A549 (cell line): ENCODE measurements around the gene NRDE2. TPM values are rescaled to one million over a fixed set of nuclear protein-coding genes. Genes with fewer than 3 reads are reported as not detected.

Experiments
- ATAC-seq, 2 experiments: fragments of 200-7000 bp in 1 of 2; fragments of >200 bp in 1 of 2; cut with Nextera tagmentation in 1 of 2; cut with Tn5 transposase in 1 of 2; 3 replicates each; pipeline versions ENCODE4 v1.8.0 to v1.9.1; 2018 to 2020; ENCODE audit warnings: mild to moderate bottlenecking in 1 of 2, moderate library complexity in 1 of 2
- CTCF ChIA-PET: fragments of 300-600 bp; sonication (Branson Sonifier 250); formaldehyde crosslinking; extraction: SDS; loops from one replicate; lab custom pipeline; 2021; ENCODE audit warnings: antibody characterized with exemption, inconsistent platforms; lab: Yijun Ruan, JAX
- POLR2A ChIA-PET: fragments of 350-600 bp; formaldehyde crosslinking; extraction: SDS; loops from one replicate; lab custom pipeline; 2021; ENCODE audit warnings: antibody characterized with exemption, inconsistent platforms; lab: Yijun Ruan, JAX
- DNase-seq, 2 experiments: peaks; one replicate each; pipeline versions ENCODE4 v3.0.0 to v3.0.0-alpha.2; 2011 to 2016; ENCODE audit warnings: low read depth in 1 of 2, low spot score in 1 of 2
- FAIRE-seq: peaks from 2 replicates; lab custom pipeline; 2011; peaks lifted over from hg19 to GRCh38; lab: Jason Lieb, UNC
- H3K27ac ChIP-seq, 2 experiments: fragments of >200 bp; sonication (Bioruptor Twin); formaldehyde crosslinking; 3 replicates each; pipeline ENCODE4 v1.5.1; 2016 to 2017
- H3K4me1 ChIP-seq: fragments of >200 bp; sonication (Bioruptor Twin); formaldehyde crosslinking; 3 replicates; pipeline ENCODE4 v1.6.1; 2016
- H3K4me2 ChIP-seq: fragments of >200 bp; sonication (Bioruptor Twin); formaldehyde crosslinking; 3 replicates; pipeline ENCODE4 v1.6.1; 2016
- H3K4me3 ChIP-seq: fragments of >200 bp; sonication (Bioruptor Twin); formaldehyde crosslinking; 3 replicates; pipeline ENCODE4 v1.5.1; 2016
- H3K9me3 ChIP-seq: fragments of >200 bp; sonication (Bioruptor Twin); formaldehyde crosslinking; 3 replicates; pipeline ENCODE4 v1.6.1; 2016
- BHLHE40 ChIP-seq: IDR thresholded peaks from 2 replicates; pipeline ENCODE4 v1.6.1; 2012; ENCODE audit warnings: low read depth, low read length, inconsistent platforms
- CBX8 ChIP-seq: fragments of 200-600 bp; sonication (generic); IDR thresholded peaks from 2 replicates; pipeline ENCODE4 v1.6.1; 2016
- CHD2 ChIP-seq: fragments of 150-350 bp; IDR thresholded peaks from 2 replicates; pipeline ENCODE4 v1.6.1; 2014; ENCODE audit warnings: low read length; ENCODE audit not compliant: partially characterized antibody
- CHD4 ChIP-seq: fragments of 200-600 bp; sonication (generic); IDR thresholded peaks from 2 replicates; pipeline ENCODE4 v1.6.1; 2016; ENCODE audit warnings: antibody characterized with exemption, mild to moderate bottlenecking, borderline replicate concordance
- EHF ChIP-seq: fragments of 250-450 bp; sonication (Bioruptor Pico); IDR thresholded peaks from 2 replicates; pipeline ENCODE4 v1.5.0; 2020; ENCODE audit warnings: mild to moderate bottlenecking
- EHMT2 ChIP-seq: fragments of 200-600 bp; sonication (generic); IDR thresholded peaks from 2 replicates; pipeline ENCODE4 v1.6.1; 2016; ENCODE audit warnings: antibody characterized with exemption, low read depth, mild to moderate bottlenecking, moderate library complexity
- FOSL2 ChIP-seq, 2 experiments: fragments of 450-650 bp in 1 of 2; fragments of >200 bp in 1 of 2; sonication (Bioruptor Twin) in 1 of 2; formaldehyde crosslinking; IDR thresholded peaks; 2 replicates each; pipeline versions ENCODE4 v1.5.0 to v1.6.1; 2016 to 2020; ENCODE audit warnings: mild to moderate bottlenecking in 1 of 2, moderate library complexity in 1 of 2
- HDAC2 ChIP-seq: fragments of 200-600 bp; sonication (generic); IDR thresholded peaks from 2 replicates; pipeline ENCODE4 v1.6.1; 2016
- HOXA7 ChIP-seq: fragments of 250-450 bp; sonication (Bioruptor Pico); IDR thresholded peaks from 2 replicates; pipeline ENCODE4 v1.5.0; 2020; ENCODE audit warnings: mild to moderate bottlenecking, moderate library complexity
- HOXB13 ChIP-seq: fragments of 250-450 bp; sonication (Bioruptor Pico); IDR thresholded peaks from 2 replicates; pipeline ENCODE4 v1.5.0; 2020; ENCODE audit warnings: low read depth, mild to moderate bottlenecking, moderate library complexity
- JUNB ChIP-seq: fragments of >200 bp; sonication (Bioruptor Twin); formaldehyde crosslinking; IDR thresholded peaks from 2 replicates; pipeline ENCODE4 v1.6.1; 2016
- KDM1A ChIP-seq: fragments of 200-600 bp; sonication (generic); IDR thresholded peaks from 2 replicates; pipeline ENCODE4 v1.6.1; 2016; ENCODE audit warnings: low read depth, mild to moderate bottlenecking
- KDM5A ChIP-seq: fragments of 200-600 bp; sonication (generic); IDR thresholded peaks from 2 replicates; pipeline ENCODE4 v1.6.1; 2016; ENCODE audit warnings: antibody characterized with exemption, mild to moderate bottlenecking
- NPAS2 ChIP-seq: fragments of 250-450 bp; sonication (Bioruptor Pico); IDR thresholded peaks from 2 replicates; pipeline ENCODE4 v1.8.0; 2022; ENCODE audit warnings: mild to moderate bottlenecking, moderate library complexity, borderline replicate concordance
- POLR2AphosphoS2 ChIP-seq: conservative IDR thresholded peaks from 2 replicates; pipeline ENCODE4 v1.6.1; 2012; ENCODE audit warnings: low read length, improper control_type of control experiment, inconsistent platforms
- RAD21 ChIP-seq, 2 experiments: fragments of >200 bp in 1 of 2; sonication (Bioruptor Twin) in 1 of 2; formaldehyde crosslinking in 1 of 2; IDR thresholded peaks in 1 of 2; conservative IDR thresholded peaks in 1 of 2; 2 replicates in 1 of 2; 3 replicates in 1 of 2; pipeline ENCODE4 v1.6.1; 2012 to 2018; ENCODE audit warnings: inconsistent platforms in 1 of 2
- RCOR1 ChIP-seq: fragments of 150-350 bp; IDR thresholded peaks from 2 replicates; pipeline ENCODE4 v1.6.1; 2014; ENCODE audit warnings: antibody characterized with exemption, low read length, low read depth
- RNF2 ChIP-seq: fragments of 200-600 bp; sonication (generic); IDR thresholded peaks from 2 replicates; pipeline ENCODE4 v1.6.1; 2016; ENCODE audit warnings: low read depth, mild to moderate bottlenecking, antibody characterized with exemption, moderate library complexity, borderline replicate concordance
- SMC3 ChIP-seq: fragments of >200 bp; sonication (Bioruptor Twin); formaldehyde crosslinking; IDR thresholded peaks from 3 replicates; pipeline ENCODE4 v1.6.1; 2018; ENCODE audit warnings: inconsistent platforms
- TFCP2L1 ChIP-seq: fragments of 250-450 bp; sonication (Bioruptor Pico); IDR thresholded peaks from 2 replicates; pipeline ENCODE4 v1.5.0; 2021; ENCODE audit warnings: mild to moderate bottlenecking
- ZC3H11A ChIP-seq: fragments of 450-650 bp; IDR thresholded peaks from 2 replicates; pipeline ENCODE4 v1.6.1; 2014; ENCODE audit warnings: antibody characterized with exemption, mild to moderate bottlenecking
- ZSCAN20 ChIP-seq: fragments of 250-450 bp; sonication (Bioruptor Pico); IDR thresholded peaks from 2 replicates; pipeline ENCODE4 v1.8.0; 2022; ENCODE audit warnings: mild to moderate bottlenecking, moderate library complexity
- WGBS: methylation state at CpG from one replicate; pipeline ENCODE4 v1.1.6; 2017; ENCODE audit errors: missing lambda C conversion rate; 5-methylcytosine and 5-hydroxymethylcytosine counted together
- polyA plus RNA-seq, 4 experiments: library from polyadenylated mRNA; depleted of rRNA in 3 of 4; stranded (reverse); fragments of >200 nt; fragmentation: RNase III in 1 of 4; extraction: RNeasy Plus Mini Kit Qiagen cat#74134 plus additional on column Dnase treatment in 1 of 4; gene quantifications; 2 replicates in 3 of 4; 3 replicates in 1 of 4; pipeline ENCODE4 v1.2.3, GENCODE V29; 2011 to 2017
- TF ChIP-seq, protein P1 (sequence below): fragments of >200 bp; sonication (Bioruptor Twin); formaldehyde crosslinking; IDR thresholded peaks from 3 replicates; pipeline ENCODE4 v1.6.1; 2016
- TF ChIP-seq, protein P2 (sequence below): IDR thresholded peaks from 2 replicates; pipeline ENCODE4 v1.6.1; 2012; ENCODE audit warnings: low read depth, borderline replicate concordance
- TF ChIP-seq, protein P3 (sequence below): IDR thresholded peaks from 2 replicates; pipeline ENCODE4 v1.6.1; 2012

Gene NRDE2
- polyA plus RNA-seq, 2 of the 4 experiments (the other 2 are of a cell fraction): 11.6 to 12.7 TPM

DNA sequence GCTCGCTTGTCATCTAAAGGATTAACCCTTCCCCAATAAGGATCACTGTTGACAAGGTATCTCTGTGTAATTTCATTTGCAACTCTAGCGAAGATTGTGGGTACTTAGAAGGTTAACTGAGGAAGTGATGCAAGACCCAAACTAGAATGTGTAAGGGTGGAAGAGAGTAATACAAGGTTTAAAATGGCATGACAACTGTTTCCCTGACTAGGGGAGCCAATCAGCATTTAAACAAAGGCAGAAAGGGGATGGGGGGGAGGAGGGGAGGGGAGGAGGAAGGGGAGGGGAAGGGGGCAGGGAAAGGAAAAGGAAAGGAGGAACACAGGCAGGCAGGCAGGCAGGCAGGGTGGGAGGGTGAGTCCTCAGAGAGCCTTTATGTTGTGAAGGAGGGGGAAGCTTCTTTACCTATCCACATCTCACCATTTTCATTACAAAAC, 31.1 kb downstream of the NRDE2 start:
- Histone ChIP-seq H3K4me1 (no peaks in the 10 kb centered on the region), H3K27ac (no peak overlapping the region), H3K4me2 (no peak overlapping the region), H3K4me3 (no peak overlapping the region), H3K9me3 (no peaks in the 10 kb centered on the region)
- FAIRE-seq (no peak), DNase-seq (no peak), ATAC-seq (peak; percentile 42 to 78; a peak in 4 of 6 replicates)
- WGBS: 95% methylated on average over 2 of the region's 2 CpGs
- ChIA-PET POLR2A (interaction anchor here (1.8 kb wide), 1 partner anchor 97 kb away, joined by 12 read pairs; no protein-coding TSS in a partner anchor), CTCF (interaction anchor here (1.0 to 4.0 kb wide), 16 partner anchors 9 to 458 kb away, joined by 3 to 33 read pairs (median 4); partner anchors contain the start of gene PSMC1)
- TF ChIP-seq HOXA7 (CRISPR knock-in tag) (no peak), NPAS2 (CRISPR knock-in tag) (no peak), JUNB (no peak), HOXB13 (CRISPR knock-in tag) (no peak), EHF (CRISPR knock-in tag) (no peak), FOSL2 (IDR thresholded peaks at IDR 0.05) (no peak), FOSL2 (CRISPR knock-in tag; IDR thresholded peaks at IDR 0.05) (no peak)

DNA sequence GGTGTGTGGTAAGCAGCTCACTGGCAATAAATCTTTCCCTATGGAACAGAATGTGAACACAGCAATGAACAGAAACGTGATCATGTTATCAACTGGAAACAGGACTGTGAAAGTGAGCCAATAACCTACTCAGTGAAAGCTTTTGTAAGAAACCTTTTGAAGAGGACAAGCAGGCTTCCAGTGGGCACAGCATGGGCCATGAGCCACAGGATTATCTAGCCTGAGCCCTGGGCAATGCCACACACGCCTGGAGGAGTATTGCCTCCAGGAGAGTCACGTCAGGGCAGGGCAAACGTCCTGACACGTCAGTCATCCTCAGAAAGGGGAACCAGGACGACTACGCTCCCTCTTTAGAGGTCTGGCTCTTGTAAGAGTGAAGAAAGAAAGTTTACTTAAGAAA, 32.3 kb downstream of the NRDE2 start:
- WGBS: 75% methylated on average over 7 of the region's 7 CpGs
- Histone ChIP-seq H3K4me3 (no peak overlapping the region), H3K27ac (no peak overlapping the region), H3K4me1 (no peaks in the 10 kb centered on the region), H3K4me2 (no peak overlapping the region), H3K9me3 (no peaks in the 10 kb centered on the region)
- TF ChIP-seq SMC3: no peak
- no peak for TF ChIP-seq RCOR1
- no peak for TF ChIP-seq RNF2
- TF ChIP-seq, protein P1, sequence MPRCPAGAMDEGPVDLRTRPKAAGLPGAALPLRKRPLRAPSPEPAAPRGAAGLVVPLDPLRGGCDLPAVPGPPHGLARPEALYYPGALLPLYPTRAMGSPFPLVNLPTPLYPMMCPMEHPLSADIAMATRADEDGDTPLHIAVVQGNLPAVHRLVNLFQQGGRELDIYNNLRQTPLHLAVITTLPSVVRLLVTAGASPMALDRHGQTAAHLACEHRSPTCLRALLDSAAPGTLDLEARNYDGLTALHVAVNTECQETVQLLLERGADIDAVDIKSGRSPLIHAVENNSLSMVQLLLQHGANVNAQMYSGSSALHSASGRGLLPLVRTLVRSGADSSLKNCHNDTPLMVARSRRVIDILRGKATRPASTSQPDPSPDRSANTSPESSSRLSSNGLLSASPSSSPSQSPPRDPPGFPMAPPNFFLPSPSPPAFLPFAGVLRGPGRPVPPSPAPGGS: no peak
- no peak for TF ChIP-seq TFCP2L1 (CRISPR knock-in tag)
- TF ChIP-seq BHLHE40: no peak
- TF ChIP-seq KDM5A: no peak
- TF ChIP-seq, protein P2, sequence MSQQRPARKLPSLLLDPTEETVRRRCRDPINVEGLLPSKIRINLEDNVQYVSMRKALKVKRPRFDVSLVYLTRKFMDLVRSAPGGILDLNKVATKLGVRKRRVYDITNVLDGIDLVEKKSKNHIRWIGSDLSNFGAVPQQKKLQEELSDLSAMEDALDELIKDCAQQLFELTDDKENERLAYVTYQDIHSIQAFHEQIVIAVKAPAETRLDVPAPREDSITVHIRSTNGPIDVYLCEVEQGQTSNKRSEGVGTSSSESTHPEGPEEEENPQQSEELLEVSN: no peak
- TF ChIP-seq, protein P3, sequence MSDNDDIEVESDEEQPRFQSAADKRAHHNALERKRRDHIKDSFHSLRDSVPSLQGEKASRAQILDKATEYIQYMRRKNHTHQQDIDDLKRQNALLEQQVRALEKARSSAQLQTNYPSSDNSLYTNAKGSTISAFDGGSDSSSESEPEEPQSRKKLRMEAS: no peak
- no peak for TF ChIP-seq POLR2AphosphoS2
- no peak for TF ChIP-seq EHMT2
- TF ChIP-seq HDAC2: no peak
- no peak for TF ChIP-seq EHF (CRISPR knock-in tag)
- TF ChIP-seq ZC3H11A: no peak
- no peak for TF ChIP-seq CHD4
- no peak for TF ChIP-seq ZSCAN20 (CRISPR knock-in tag)
- no peak for TF ChIP-seq CBX8
- TF ChIP-seq KDM1A: no peak
- no peak for TF ChIP-seq RAD21 (conservative IDR thresholded peaks at IDR 0.05 in 1 of 2, IDR thresholded peaks at IDR 0.05 in 1 of 2)
- no peak for TF ChIP-seq CHD2
- POLR2A ChIA-PET: no interaction called here
- no peak for DNase-seq
- FAIRE-seq: no peak
- no peak for ATAC-seq
- CTCF ChIA-PET: interaction anchor here (1.2 to 2.0 kb wide), 2 partner anchors 10 to 107 kb away, joined by 3 to 9 read pairs; no protein-coding TSS in a partner anchor
